NCI-H446 treated with DMSO at 0.1 percent for 48 hours (cell line): Measurements from ENCODE around the gene ATP8A1.
"Not testable (repeated sequence)": the region's sequence is repeated elsewhere in the genome, so short reads cannot be mapped to it uniquely, and the experiment has no call there.

Source experiments
- DNase-seq: peaks from one replicate; lab custom pipeline; 2025; lab: John Stamatoyannopoulos, UW

ATP8A1 gene

GRCh38 chr4:42404001-42404400 is 252.9 kb downstream of the ATP8A1 start:
- no peak for DNase-seq

GRCh38 chr4:42401171-42401570 is 255.7 kb downstream of the ATP8A1 start:
- no peak for DNase-seq

GRCh38 chr4:42399393-42399792 is 257.5 kb downstream of the ATP8A1 start:
- DNase-seq, result no peak

GRCh38 chr4:42398871-42399331 is 258.0 kb downstream of the ATP8A1 start:
- no peak for DNase-seq

- no peak for DNase-seq
Measured at GRCh38 chr4:42398171-42398870, 258.6 kb downstream of the ATP8A1 start.

DNA sequence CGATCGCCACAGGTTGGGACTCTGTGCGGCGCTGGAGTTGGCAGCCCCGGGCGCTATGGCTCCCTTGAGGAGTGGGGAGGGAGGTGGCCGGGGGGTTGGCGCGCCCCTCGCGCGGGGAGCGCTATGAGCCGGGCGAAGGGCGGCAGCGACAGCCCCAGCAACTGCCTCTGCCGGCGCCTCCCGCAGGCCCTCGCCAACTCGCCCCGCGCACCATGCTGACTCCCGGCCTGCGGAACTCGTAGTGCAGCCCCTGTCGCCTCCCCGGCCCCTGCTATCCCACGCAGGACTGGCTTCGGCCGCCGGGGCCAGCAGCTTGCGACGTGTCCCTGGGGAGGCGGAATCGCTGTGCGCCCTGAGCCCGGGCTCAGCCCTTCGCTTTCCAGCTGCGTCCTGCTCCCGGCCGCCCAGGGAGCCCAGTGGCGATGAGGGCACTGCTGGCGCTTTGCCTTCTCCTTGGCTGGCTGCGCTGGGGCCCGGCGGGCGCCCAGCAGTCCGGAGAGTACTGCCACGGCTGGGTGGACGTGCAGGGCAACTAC is 259.2 kb downstream of the ATP8A1 start:
- no peak for DNase-seq

DNA sequence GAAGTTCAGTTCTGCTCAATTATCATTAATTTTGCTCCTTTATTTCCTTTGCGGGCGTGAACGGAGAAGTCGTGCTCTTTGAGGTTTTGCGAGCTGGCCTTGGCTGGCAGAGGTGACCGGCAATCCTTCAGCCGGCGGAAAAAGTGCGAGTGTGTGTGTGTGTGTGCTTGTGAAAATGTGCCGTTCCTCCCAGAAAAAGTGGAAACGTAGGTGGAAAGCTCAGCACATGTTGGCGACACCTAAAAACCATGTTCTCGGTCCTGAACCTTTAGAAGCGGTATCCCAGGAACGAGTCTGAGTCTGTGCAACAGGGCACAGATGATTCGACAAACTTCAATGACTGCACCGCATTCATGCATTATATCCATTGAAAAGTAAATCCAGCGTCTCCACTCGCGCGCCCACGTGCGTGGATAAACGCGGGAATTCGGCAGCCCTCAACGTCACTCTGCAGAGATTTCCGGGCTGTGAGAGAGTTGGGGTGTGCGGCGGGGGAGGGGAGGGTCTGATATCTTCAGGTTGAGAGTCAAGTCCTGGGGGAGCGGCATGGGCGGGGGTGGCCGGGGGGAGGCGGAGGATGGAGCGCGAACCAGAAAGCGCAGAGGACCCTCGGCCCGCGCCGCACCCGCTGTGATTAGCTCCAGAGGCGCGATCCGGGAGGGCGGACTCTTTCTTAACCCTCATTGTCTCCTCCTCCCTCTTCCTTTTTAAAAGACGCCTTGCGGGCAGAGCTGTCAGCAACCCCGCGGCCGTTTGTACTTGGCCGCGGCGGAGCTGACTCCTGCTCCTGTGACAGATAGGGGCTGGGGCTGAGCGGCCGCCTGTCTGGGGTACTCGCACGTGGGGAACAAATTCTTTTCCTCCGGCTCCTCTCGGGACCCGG is 259.9 kb downstream of the ATP8A1 start, which contains the start of gene SHISA3:
Gene SHISA3, plus strand, starts transcription at position 737 of the 883 bp plus-strand sequence. CDS start 569 bp downstream, outside the sequence.
- no peak for DNase-seq

- DNase-seq, result no peak
Measured at GRCh38 chr4:42396361-42396751, 260.5 kb downstream of the ATP8A1 start.

- DNase-seq, result no peak
Measured at GRCh38 chr4:42395595-42395994, 261.3 kb downstream of the ATP8A1 start.

DNA sequence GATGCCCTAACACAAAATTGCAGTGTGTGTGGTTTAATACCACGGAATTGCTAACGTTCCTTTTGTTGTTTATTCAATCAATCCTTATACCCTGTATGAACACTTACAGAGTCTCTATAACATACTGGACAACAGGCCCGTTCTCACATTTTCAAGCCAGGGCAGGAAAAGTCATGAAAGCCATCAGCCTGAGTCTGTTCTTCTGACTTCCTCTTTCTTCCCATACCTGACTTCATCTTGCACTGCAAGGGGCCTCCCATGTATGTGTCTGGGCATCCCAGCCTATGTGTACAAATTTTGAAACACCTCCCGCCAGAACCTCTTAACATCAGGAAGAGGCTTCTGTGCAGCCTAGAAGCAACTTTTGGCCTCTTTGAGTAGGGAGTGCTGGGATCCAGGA is 264.5 kb downstream of the ATP8A1 start:
- DNase-seq, result no peak

GRCh38 chr4:42391981-42392380 is 264.9 kb downstream of the ATP8A1 start:
- no peak for DNase-seq

GRCh38 chr4:42391355-42391664 is 265.6 kb downstream of the ATP8A1 start:
- no peak for DNase-seq

GRCh38 chr4:42390622-42391354 is 266.1 kb downstream of the ATP8A1 start:
- DNase-seq, result no peak

GRCh38 chr4:42385516-42385915 is 271.4 kb downstream of the ATP8A1 start:
- no peak for DNase-seq

GRCh38 chr4:42381666-42382065 is 275.2 kb downstream of the ATP8A1 start:
- DNase-seq, result no peak

- no peak for DNase-seq
Measured at GRCh38 chr4:42377497-42377896, 279.4 kb downstream of the ATP8A1 start.

DNA sequence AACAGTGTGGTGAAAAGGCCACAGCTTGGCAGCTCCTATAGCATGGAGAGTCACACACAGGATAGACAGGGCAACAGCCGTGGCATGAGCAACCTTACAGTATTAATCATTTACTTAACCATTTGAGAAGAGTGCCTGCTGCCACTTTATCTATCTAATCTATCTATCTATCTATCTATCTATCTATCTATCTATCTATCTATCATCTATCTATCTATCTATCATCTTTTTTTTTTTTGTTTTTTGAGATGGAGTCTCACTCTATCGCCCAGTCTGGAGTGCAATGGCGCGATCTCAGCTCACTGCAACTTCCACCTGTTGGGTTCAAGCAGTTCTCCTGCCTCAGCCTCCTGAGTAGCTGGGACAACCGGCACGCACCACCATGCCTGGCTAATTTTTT is 284.6 kb downstream of the ATP8A1 start:
- DNase-seq, result not testable (repeated sequence)

- DNase-seq, result no peak
Measured at GRCh38 chr4:42371305-42372252, 285.3 kb downstream of the ATP8A1 start.

DNA sequence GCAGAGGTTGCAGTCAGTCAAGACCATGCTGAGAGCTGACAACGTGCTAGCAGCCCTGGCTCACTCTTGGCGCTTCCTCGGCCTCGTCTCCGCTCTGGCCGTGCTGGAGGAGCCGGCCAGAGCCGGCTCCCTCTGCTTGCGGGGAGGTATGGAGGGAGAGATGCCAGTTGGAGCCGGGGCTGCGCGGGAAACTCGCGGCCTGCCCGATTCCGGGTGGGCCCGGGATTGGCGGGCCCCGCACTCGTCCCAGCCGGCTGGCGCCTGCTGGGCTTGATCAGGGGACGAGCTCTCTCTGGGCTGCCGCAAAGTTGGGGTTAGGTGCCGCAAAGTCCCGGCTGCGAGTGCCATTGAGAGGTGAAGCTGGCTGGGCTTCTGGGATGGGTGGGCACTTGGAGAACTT is 287.4 kb downstream of the ATP8A1 start:
- DNase-seq, result no peak

GRCh38 chr4:42366959-42367358 is 289.9 kb downstream of the ATP8A1 start:
- DNase-seq, result no peak
